Gastroesophageal sphincter (tissue), 3 donors: ENCODE results near the gene PTPN2.

Experiments used
- CTCF ChIP-seq, 4 experiments: fragments of 200-600 bp in 2 of 4; fragments of 450-650 bp in 2 of 4; sonication (generic) in 1 of 4; IDR thresholded peaks; one replicate each; pipeline ENCODE4 v1.5.1; 2017 to 2019; ENCODE audit warnings: antibody characterized with exemption in 4 of 4, mild to moderate bottlenecking in 2 of 4, moderate library complexity in 2 of 4
- EP300 ChIP-seq: sonication (generic); formaldehyde crosslinking; IDR thresholded peaks from one replicate; pipeline ENCODE4 v1.6.1; 2017; ENCODE audit warnings: antibody characterized with exemption, mild to moderate bottlenecking
- POLR2A ChIP-seq, 2 donors: fragments of 450-650 bp; IDR thresholded peaks; one replicate each; pipeline ENCODE4 v1.6.1; 2017; ENCODE audit warnings: antibody characterized with exemption in 2 of 2, mild to moderate bottlenecking in 2 of 2, moderate library complexity in 1 of 2
- POLR2AphosphoS5 ChIP-seq: sonication (generic); formaldehyde crosslinking; IDR thresholded peaks from one replicate; pipeline ENCODE4 v1.6.1; 2017; ENCODE audit warnings: antibody characterized with exemption

- no peak for TF ChIP-seq POLR2AphosphoS5
- TF ChIP-seq CTCF (IDR thresholded peaks at IDR 0.05), result no peak
- TF ChIP-seq POLR2A (IDR thresholded peaks at IDR 0.05), result no peak
- no peak for TF ChIP-seq EP300
Observed at GRCh38 chr18:12911929-12912703, 28.1 kb upstream of the PTPN2 start.
